ENCODE measurements around the gene GALNTL6.
"Not testable (repeated sequence)": the region's sequence is repeated elsewhere in the genome, so short reads cannot be mapped to it uniquely, and the experiment has no call there.

Gene GALNTL6

GRCh38 chr4:172951679-172952451 is 1138.7 kb downstream of the GALNTL6 start:
- DNase-seq (ENCODE audit: low read depth) = no peak

GRCh38 chr4:172953896-172954568 is 1140.8 kb downstream of the GALNTL6 start:
- no peak for DNase-seq (ENCODE audit: low read depth)

GRCh38 chr4:172956340-172956739 is 1143.1 kb downstream of the GALNTL6 start:
- DNase-seq (ENCODE audit: low read depth) = not testable (repeated sequence)

GRCh38 chr4:172957216-172957615 is 1144.0 kb downstream of the GALNTL6 start:
- DNase-seq (ENCODE audit: low read depth) = no peak

- DNase-seq (ENCODE audit: low read depth) = no peak
Measured at GRCh38 chr4:172962564-172963353, 1149.6 kb downstream of the GALNTL6 start.

- no peak for DNase-seq (ENCODE audit: low read depth)
Measured at GRCh38 chr4:172963498-172964294, 1150.5 kb downstream of the GALNTL6 start.

- DNase-seq (ENCODE audit: low read depth) = not testable (repeated sequence)
Measured at GRCh38 chr4:172970189-172970588, 1157.0 kb downstream of the GALNTL6 start.

- DNase-seq (ENCODE audit: low read depth) = no peak
Measured at GRCh38 chr4:172974586-172974985, 1161.4 kb downstream of the GALNTL6 start.

GRCh38 chr4:172975651-172976229 is 1162.5 kb downstream of the GALNTL6 start:
- DNase-seq (ENCODE audit: low read depth) = no peak

GRCh38 chr4:172977491-172978041 is 1164.4 kb downstream of the GALNTL6 start:
- not testable (repeated sequence) for DNase-seq (ENCODE audit: low read depth)

GRCh38 chr4:172978848-172979247 is 1165.6 kb downstream of the GALNTL6 start:
- DNase-seq (ENCODE audit: low read depth) = no peak

- no peak for DNase-seq (ENCODE audit: low read depth)
Measured at GRCh38 chr4:172979332-172979731, 1166.1 kb downstream of the GALNTL6 start.

GRCh38 chr4:172980219-172980618 is 1167.0 kb downstream of the GALNTL6 start:
- no peak for DNase-seq (ENCODE audit: low read depth)

- DNase-seq (ENCODE audit: low read depth) = no peak
Measured at GRCh38 chr4:172982151-172982590, 1169.0 kb downstream of the GALNTL6 start.

- DNase-seq (ENCODE audit: low read depth) = no peak
Measured at GRCh38 chr4:172983014-172983413, 1169.8 kb downstream of the GALNTL6 start.

- DNase-seq (ENCODE audit: low read depth) = no peak
Measured at GRCh38 chr4:172983631-172984030, 1170.4 kb downstream of the GALNTL6 start.

- no peak for DNase-seq (ENCODE audit: low read depth)
Measured at GRCh38 chr4:172985552-172985951, 1172.3 kb downstream of the GALNTL6 start.

- no peak for DNase-seq (ENCODE audit: low read depth)
Measured at GRCh38 chr4:172986114-172986513, 1172.9 kb downstream of the GALNTL6 start.

- DNase-seq (ENCODE audit: low read depth) = no peak
Measured at GRCh38 chr4:172989984-172990820, 1177.0 kb downstream of the GALNTL6 start.

Measured in CMK (cell line).